Measurements from ENCODE around the gene AMN.

GRCh38 chr14:102966681-102967505 lies 44.4 kb downstream of the AMN start:
- no peak for TF ChIP-seq POLR2A (IDR thresholded peaks at IDR 0.05)
- TF ChIP-seq CTCF (IDR thresholded peaks at IDR 0.05) = no peak
- no peak for TF ChIP-seq POLR2AphosphoS5 (IDR thresholded peaks at IDR 0.05)
